Ovary (tissue), 3 donors: ENCODE measurements around the gene GNAT3.

ENCODE experiments used
- POLR2A ChIP-seq: fragments of 450-650 bp; IDR thresholded peaks from one replicate; pipeline ENCODE4 v1.6.1; 2017; ENCODE audit warnings: antibody characterized with exemption, mild to moderate bottlenecking, moderate library complexity
- TF ChIP-seq, protein P1 (sequence below), 3 donors: fragments of 450-650 bp in 2 of 3; fragments of 200-600 bp in 1 of 3; IDR thresholded peaks; one replicate each; pipeline versions ENCODE4 v1.5.1 to v1.8.0; 2016 to 2022; ENCODE audit warnings: antibody characterized with exemption in 3 of 3, mild to moderate bottlenecking in 1 of 3
- donor health status: DM: no; HTN: no; CAD: no.

GRCh38 chr7:80475383-80475782, 36.5 kb downstream of the GNAT3 start:
- TF ChIP-seq, protein P1, sequence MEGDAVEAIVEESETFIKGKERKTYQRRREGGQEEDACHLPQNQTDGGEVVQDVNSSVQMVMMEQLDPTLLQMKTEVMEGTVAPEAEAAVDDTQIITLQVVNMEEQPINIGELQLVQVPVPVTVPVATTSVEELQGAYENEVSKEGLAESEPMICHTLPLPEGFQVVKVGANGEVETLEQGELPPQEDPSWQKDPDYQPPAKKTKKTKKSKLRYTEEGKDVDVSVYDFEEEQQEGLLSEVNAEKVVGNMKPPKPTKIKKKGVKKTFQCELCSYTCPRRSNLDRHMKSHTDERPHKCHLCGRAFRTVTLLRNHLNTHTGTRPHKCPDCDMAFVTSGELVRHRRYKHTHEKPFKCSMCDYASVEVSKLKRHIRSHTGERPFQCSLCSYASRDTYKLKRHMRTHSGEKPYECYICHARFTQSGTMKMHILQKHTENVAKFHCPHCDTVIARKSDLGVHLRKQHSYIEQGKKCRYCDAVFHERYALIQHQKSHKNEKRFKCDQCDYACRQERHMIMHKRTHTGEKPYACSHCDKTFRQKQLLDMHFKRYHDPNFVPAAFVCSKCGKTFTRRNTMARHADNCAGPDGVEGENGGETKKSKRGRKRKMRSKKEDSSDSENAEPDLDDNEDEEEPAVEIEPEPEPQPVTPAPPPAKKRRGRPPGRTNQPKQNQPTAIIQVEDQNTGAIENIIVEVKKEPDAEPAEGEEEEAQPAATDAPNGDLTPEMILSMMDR (IDR thresholded peaks at IDR 0.05), result no peak
- TF ChIP-seq POLR2A, result no peak
